Stimulated activated CD4-positive, alpha-beta T cell treated with anti-CD3 and anti-CD28 coated beads, Interleukin-2, amount 100 ng/mL, for 48 hours (primary cell): ENCODE data around the gene EVC.
"Not testable (repeated sequence)": the region's sequence is repeated elsewhere in the genome, so short reads cannot be mapped to it uniquely, and the experiment has no call there.

Source experiments
- DNase-seq, 2 donors: peaks; one replicate each; pipeline ENCODE4 v3.0.0-alpha.2; 2020

Gene EVC

DNA sequence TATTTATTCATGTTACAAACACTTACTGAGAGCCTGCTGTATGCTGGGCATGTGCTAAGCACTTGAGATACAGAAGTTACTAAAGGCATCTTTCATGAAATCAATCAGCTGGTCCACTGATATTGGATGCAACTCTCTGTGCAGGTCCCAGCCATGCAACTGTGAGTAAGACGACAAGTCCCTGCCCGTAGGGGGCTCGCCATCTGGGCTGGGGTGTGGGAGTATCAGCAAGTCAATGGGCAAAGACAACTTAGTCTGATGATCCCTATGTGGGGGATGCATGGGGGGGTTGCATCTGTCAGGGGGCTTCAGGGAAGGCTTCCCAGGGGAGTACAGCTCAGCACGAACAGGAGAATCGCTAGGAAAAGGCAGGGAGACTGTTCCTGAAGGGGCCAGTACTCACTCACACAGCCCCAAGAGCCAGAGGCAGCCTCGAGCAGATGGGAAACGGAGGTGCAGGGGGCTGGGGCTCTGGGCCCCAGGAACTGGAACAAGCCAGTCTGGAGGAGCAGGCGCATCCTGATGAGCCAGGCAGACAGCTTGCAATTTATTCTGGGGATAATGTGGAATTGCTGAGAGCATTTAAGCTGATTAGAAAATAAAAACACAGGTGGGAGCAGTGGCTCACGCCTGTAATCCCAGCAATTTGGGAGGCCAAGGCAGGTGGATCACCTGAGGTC lies 141.7 kb downstream of the EVC start:
- DNase-seq = no peak

DNA sequence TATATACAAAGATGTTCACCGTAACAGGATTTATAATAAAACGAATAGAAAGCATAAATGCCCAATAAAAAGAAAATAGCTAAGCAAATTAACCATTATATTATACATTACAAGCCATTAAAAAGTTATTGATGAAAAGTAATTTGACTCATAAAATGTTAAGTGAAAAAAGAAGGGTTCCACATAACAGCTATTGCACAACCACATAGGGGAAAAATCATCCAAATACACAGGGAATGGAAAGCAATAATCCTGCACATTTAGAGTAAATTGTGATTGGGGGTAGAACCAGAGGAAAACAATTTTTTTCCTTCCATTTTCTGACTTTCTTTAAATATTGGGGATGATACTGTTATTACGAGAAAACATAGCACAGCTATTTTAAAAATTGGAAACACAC lies 143.9 kb downstream of the EVC start:
- DNase-seq = no peak

DNA sequence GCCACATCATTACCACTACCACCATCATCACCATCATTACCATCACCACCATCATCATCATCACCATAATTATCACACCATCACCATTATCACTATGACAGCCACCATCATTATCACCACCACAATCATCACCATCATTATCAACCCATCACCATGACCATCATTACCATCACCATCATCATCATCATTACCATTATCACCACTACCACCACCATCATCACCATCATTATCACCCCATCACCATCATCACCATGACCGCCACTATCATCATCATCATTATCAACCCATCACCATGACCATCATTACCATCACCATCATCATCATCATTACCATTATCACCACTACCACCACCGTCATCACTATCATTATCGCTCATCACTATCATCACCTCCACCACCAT lies 145.4 kb downstream of the EVC start:
- DNase-seq = not testable (repeated sequence)

DNA sequence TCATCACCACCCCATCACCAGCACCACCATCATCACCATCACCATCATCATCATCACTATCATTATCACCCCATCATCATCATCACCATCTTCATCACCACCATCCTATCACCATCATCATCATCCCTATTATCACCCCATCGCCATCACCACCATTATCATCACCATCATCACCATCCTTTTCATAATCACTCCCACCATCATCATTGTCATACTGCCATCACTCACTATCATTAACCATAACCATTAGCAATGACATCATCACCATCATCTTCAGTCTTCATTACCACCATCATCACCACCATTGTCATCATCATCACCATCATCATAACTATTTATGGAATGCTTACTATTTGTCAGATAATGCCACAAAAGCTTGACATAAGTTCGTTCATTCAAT lies 146.2 kb downstream of the EVC start:
- DNase-seq = no peak

DNA sequence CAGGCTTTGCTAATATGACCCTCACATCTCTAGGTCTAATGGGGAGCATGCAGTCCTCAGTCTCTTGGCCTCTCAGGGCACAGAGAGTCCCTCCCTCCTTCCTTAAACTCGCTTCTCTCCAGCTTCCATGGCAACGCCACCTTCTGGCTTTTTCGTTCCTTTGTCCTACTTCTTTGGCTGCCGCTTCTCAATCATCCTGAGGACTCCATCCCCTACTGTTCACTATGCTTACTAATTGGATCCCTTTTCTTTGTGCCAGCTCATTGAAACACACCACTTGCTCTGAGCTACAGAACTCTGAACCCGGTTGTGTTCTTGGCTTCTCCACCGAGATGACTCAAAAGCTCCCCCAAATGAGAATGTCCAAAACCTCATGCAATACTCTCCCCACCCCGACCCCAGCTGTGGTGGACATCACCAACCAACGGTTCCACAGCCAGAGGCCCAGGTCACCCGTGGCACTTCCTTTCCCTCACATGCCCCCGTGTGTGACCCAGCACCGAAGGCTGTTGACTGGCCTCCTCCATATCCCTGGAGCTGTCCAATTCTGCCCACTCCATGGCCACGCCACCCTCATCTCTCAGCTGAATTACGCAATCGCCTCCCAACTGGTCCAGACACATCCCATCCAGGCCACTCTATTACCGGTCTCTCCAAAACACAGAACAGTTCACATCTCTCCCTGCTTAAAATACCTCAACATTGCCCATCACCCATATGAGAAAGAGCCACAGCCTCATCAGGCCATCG lies 147.2 kb downstream of the EVC start:
- DNase-seq = no peak

DNA sequence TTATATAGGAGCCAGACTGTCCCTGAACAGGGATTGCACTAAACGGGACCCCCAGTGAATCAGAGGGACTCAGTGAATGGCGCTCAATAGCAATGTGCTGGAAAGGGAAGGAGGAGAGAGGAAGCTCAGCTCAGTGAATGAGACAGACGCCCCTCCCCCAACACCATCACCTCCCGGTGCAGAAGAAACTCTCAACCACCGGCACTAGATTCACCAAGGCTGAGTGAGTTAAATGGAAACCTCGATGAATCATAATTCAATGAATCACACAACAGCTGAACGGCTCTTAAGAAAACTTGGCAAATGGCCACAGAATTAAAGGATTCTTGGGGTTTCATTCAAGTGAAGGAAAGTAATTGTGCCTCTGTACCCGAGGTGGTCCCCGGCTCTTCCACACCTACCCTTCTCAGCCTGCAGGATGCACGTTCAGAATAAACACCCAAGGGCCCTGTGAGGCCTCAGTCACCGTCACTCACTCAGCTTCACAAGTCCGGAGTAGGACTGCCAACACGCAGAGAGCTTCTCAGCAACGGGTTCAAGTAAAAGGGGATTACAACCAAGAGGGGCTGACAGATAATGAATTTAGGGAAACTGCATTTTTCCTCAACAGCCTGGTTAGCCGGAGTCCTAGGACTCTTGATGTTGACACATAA lies 152.6 kb downstream of the EVC start:
- DNase-seq = peak; percentile 45 to 49
